Measurements from ENCODE around the gene DDX39A.

DDX39A gene

GRCh38 chr19:14407605-14408484 is 11.3 kb downstream of the DDX39A start:
- H2AFZ ChIP-seq (ENCODE audit: low read depth) = no peak overlapping the region
- H3K27ac ChIP-seq = no peak overlapping the region
- H3K4me3 ChIP-seq (IDR thresholded peaks at IDR 0.05; ENCODE audit: insufficient read depth, low read depth, low read length) = no peak overlapping the region
- no peaks in the 10 kb centered on the region; the same call in 1 of the 2 replicates for H4K20me1 ChIP-seq (ENCODE audit: insufficient read depth)
- no peaks in the 10 kb centered on the region for H3K27me3 ChIP-seq (ENCODE audit: insufficient read depth, low read depth)
- peaks cover 18% of the 10 kb centered on the region for H3K79me2 ChIP-seq (ENCODE audit: insufficient read depth, low read depth)
- no peaks in the 10 kb centered on the region for H3K4me1 ChIP-seq (ENCODE audit: low read depth, poor library complexity, severe bottlenecking)
- peaks cover 8% of the 10 kb centered on the region; the same call in 1 of the 2 replicates for H3K36me3 ChIP-seq (ENCODE audit: insufficient read depth)
- TF ChIP-seq, protein P1, sequence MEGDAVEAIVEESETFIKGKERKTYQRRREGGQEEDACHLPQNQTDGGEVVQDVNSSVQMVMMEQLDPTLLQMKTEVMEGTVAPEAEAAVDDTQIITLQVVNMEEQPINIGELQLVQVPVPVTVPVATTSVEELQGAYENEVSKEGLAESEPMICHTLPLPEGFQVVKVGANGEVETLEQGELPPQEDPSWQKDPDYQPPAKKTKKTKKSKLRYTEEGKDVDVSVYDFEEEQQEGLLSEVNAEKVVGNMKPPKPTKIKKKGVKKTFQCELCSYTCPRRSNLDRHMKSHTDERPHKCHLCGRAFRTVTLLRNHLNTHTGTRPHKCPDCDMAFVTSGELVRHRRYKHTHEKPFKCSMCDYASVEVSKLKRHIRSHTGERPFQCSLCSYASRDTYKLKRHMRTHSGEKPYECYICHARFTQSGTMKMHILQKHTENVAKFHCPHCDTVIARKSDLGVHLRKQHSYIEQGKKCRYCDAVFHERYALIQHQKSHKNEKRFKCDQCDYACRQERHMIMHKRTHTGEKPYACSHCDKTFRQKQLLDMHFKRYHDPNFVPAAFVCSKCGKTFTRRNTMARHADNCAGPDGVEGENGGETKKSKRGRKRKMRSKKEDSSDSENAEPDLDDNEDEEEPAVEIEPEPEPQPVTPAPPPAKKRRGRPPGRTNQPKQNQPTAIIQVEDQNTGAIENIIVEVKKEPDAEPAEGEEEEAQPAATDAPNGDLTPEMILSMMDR (conservative IDR thresholded peaks at IDR 0.05; ENCODE audit: low read depth, low read length) = no peak
- H3K9ac ChIP-seq = no peak overlapping the region
- H3K4me2 ChIP-seq = no peak overlapping the region

DNA sequence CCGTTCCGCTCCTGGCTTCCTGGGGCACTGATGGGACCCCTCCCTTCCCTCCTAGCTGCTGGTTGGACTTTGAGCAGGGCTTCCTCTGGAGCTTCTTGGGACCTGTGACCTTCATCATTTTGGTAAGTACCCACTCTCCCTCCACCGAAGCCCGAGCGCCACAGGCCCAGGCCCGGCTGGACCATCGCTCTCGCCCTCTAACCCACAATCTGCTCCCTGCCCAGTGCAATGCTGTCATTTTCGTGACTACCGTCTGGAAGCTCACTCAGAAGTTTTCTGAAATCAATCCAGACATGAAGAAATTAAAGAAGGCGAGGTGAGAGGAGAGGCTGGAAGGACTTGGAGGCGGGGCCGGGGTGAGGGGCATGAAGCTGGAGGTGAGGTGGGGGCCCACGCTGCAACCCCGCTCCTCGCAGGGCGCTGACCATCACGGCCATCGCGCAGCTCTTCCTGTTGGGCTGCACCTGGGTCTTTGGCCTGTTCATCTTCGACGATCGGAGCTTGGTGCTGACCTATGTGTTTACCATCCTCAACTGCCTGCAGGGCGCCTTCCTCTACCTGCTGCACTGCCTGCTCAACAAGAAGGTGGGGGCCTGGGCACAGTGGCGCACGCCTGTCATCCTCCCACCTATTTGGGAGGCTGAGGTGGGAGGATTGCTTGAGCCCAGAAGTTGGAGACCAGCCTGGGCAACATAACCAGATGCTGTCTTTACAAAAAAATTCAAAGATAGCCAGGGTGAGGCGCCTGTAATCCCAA is 12.3 kb downstream of the DDX39A start:
- TF ChIP-seq, protein P1 (conservative IDR thresholded peaks at IDR 0.05; ENCODE audit: low read depth, low read length) = 0 out of 2 replicates have a peak, but pooled peaks have one; percentile 4
- H4K20me1 ChIP-seq (ENCODE audit: insufficient read depth) = no peaks in the 10 kb centered on the region
- H3K4me1 ChIP-seq (ENCODE audit: low read depth, poor library complexity, severe bottlenecking) = no peaks in the 10 kb centered on the region
- H3K4me2 ChIP-seq = no peak overlapping the region
- H3K27me3 ChIP-seq (ENCODE audit: insufficient read depth, low read depth) = no peaks in the 10 kb centered on the region
- H3K27ac ChIP-seq = no peak overlapping the region
- H3K4me3 ChIP-seq (IDR thresholded peaks at IDR 0.05; ENCODE audit: insufficient read depth, low read depth, low read length) = no peak overlapping the region
- no peak overlapping the region for H3K9ac ChIP-seq
- H3K36me3 ChIP-seq (ENCODE audit: insufficient read depth) = peaks cover 8% of the 10 kb centered on the region; the same call in 1 of the 2 replicates
- no peak overlapping the region for H2AFZ ChIP-seq (ENCODE audit: low read depth)
- peaks cover 8% of the 10 kb centered on the region for H3K79me2 ChIP-seq (ENCODE audit: insufficient read depth, low read depth)

- Histone ChIP-seq H3K4me2 (no peak overlapping the region), H3K4me3 (IDR thresholded peaks at IDR 0.05; ENCODE audit: insufficient read depth, low read depth, low read length) (no peak overlapping the region), H3K27ac (no peak overlapping the region), H3K36me3 (ENCODE audit: insufficient read depth) (peaks cover 8% of the 10 kb centered on the region; the same call in 1 of the 2 replicates), H3K9ac (no peak overlapping the region), H3K79me2 (ENCODE audit: insufficient read depth, low read depth) (peaks cover 1% of the 10 kb centered on the region; the same call in 1 of the 2 replicates), H3K4me1 (ENCODE audit: low read depth, poor library complexity, severe bottlenecking) (no peaks in the 10 kb centered on the region), H3K27me3 (ENCODE audit: insufficient read depth, low read depth) (no peaks in the 10 kb centered on the region), H2AFZ (ENCODE audit: low read depth) (no peak overlapping the region; the same call in 1 of the 2 replicates), H4K20me1 (ENCODE audit: insufficient read depth) (no peaks in the 10 kb centered on the region)
- TF ChIP-seq, protein P1 (conservative IDR thresholded peaks at IDR 0.05; ENCODE audit: low read depth, low read length) = peak; percentile 49
Measured at GRCh38 chr19:14405758-14406644, 13.1 kb downstream of the DDX39A start.

GRCh38 chr19:14405380-14405757 is 13.8 kb downstream of the DDX39A start:
- no peaks in the 10 kb centered on the region for H4K20me1 ChIP-seq (ENCODE audit: insufficient read depth)
- H3K79me2 ChIP-seq (ENCODE audit: insufficient read depth, low read depth) = no peaks in the 10 kb centered on the region
- H2AFZ ChIP-seq (ENCODE audit: low read depth) = no peak overlapping the region
- no peaks in the 10 kb centered on the region for H3K27me3 ChIP-seq (ENCODE audit: insufficient read depth, low read depth)
- TF ChIP-seq, protein P1 (conservative IDR thresholded peaks at IDR 0.05; ENCODE audit: low read depth, low read length) = no peak
- no peak overlapping the region for H3K4me3 ChIP-seq (IDR thresholded peaks at IDR 0.05; ENCODE audit: insufficient read depth, low read depth, low read length)
- no peak overlapping the region for H3K4me2 ChIP-seq
- H3K36me3 ChIP-seq (ENCODE audit: insufficient read depth) = peaks cover 8% of the 10 kb centered on the region; the same call in 1 of the 2 replicates
- H3K9ac ChIP-seq = no peak overlapping the region
- no peak overlapping the region for H3K27ac ChIP-seq
- H3K4me1 ChIP-seq (ENCODE audit: low read depth, poor library complexity, severe bottlenecking) = no peaks in the 10 kb centered on the region
